ENCODE measurements around the gene SLC37A1.

GRCh38 chr21:42591170-42591869 lies 77.7 kb downstream of the SLC37A1 start:
- TF ChIP-seq EZH2phosphoT487 (IDR thresholded peaks at IDR 0.05; ENCODE audit: borderline replicate concordance) (no peak), POLR2A (IDR thresholded peaks at IDR 0.05; ENCODE audit: borderline replicate concordance, extremely low read depth, insufficient read depth, insufficient read length) (no peak), CTCF (IDR thresholded peaks at IDR 0.05 in 2 of 3, conservative IDR thresholded peaks at IDR 0.05 in 1 of 3; ENCODE audit: borderline replicate concordance in 1 of 3, insufficient read depth in 1 of 3, low read depth in 2 of 3, low read length in 2 of 3) (no peak)

Data from HCT116 (cell line).